GM18498 (cell line): Measurements from ENCODE around the gene SSH2.

Experiments used
- ATAC-seq: cut with Tn5 transposase; IDR thresholded peaks from one replicate; pipeline ENCODE4 v1.9.1; 2021; ENCODE audit warnings: mild to moderate bottlenecking, moderate library complexity; ENCODE audit not compliant: unreplicated experiment

SSH2 gene

DNA sequence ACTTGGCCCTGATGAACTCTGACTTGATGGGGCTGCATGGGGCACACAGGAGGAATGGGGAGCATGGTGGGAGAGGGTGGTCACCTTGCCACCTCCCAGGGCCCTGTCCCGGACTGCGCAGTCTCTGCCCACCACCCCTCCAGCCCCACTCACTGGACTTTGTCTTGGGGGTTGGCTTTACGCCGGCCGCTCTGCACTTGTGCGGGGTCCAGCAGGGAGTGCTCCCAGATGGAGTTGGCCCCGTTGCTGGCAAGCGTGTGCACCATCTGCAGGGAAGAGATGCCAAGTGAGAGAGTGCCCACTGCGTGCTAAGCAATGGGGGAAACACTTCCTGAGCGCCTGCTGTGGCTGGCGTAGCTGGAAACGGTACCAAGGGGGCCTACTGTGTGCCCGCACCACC is 347.3 kb downstream of the SSH2 start:
- no peak for ATAC-seq

DNA sequence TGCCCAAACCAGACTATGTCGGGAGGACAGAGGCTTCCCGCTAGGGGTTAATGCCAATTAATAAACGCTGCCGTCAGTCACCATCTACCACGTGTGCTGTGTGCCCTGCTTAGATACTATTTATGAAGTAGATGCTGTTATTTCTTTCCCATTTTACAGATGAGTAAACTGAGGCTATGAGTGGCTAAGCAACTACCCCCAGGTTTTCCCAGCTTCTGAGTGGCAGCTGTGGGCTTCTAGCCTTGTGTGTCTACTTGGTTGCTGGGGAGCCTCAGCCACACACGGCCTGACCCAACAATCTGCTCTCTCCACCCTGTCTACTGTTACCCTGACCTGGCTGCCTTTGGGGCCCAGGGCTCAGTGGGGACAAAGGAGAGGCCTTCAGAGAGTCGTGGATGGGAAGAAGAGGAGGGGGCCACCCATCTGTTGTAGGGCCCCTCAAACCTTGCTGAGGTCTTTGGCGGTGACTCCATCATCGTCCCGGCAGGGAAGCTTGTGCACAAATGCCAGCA is 347.7 kb downstream of the SSH2 start:
- no peak for ATAC-seq

DNA sequence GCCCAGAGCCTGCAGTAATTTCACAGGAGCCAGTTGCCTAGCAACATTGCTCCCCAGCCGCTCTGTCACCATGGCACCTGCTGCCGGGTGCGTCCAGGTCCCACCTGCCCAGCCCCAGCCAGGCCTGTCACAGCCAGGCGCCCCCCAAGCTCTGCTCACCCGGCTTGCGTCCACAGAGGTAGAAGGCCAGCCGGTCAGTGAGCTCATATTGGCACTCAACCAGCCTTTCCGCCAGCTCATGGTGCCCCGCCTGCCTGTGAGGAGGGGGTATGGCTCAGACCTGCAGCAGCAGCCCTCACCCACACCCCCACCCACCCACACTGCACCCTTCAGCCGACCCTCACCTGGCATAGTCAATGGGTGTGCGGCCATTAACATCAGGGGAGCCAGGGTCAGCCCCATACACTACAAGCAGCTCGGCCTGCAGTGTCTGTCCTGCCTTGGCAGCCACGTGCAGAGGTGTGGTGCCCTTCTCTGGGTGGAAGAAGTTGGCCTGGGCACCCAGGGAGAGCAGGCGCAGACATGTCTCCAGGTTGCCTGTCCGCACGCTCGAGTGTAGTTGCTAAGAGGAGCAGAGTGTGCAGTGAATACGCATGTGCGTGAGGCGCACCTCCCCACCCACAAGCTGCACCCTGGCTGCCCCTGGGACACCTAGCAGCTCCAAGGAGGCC is 348.3 kb downstream of the SSH2 start:
- ATAC-seq, result no peak

DNA sequence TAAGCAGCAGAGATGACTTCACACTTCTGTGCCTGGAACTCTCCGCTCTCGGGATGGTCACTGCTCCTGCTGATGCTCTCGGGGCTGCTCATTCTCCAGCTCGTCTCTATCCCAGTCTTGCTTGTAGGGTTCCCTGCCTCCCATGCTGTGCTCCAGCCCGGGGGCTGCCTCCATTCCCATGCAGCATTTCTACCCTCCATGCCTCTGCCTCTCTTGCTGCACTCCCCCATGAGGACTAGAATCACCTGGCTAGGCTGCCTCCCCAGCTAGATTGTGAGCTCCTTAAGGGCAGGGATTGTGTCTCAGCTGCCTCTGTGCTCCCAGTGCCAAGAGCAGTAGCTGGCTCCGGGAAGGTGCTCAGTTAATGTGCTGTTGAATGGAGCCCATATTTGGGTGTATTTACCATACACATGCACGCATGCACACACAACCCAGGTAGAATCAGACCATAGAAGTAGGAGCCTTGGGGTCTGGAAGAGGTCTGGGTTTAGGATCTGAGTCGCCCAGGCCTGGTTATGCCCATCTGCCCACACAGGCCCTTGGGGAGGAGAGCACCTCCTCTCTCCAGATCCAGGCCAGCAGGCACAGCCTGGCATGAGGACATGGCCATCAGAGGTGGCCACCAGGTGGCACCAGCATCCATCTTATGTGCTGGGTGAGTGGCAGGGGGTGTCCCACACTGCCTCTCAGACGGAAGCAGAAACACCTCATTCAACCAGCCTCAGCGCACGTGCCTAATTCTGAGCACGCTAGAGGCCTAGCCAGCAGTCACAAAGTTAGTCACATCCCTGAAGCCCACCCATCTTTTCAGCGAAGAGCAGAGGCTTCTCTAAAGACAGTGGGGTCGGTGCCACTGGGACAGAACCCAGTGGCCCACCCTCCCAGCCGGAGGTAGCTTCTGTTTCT is 349.9 kb downstream of the SSH2 start:
- ATAC-seq, result peak; percentile 79

DNA sequence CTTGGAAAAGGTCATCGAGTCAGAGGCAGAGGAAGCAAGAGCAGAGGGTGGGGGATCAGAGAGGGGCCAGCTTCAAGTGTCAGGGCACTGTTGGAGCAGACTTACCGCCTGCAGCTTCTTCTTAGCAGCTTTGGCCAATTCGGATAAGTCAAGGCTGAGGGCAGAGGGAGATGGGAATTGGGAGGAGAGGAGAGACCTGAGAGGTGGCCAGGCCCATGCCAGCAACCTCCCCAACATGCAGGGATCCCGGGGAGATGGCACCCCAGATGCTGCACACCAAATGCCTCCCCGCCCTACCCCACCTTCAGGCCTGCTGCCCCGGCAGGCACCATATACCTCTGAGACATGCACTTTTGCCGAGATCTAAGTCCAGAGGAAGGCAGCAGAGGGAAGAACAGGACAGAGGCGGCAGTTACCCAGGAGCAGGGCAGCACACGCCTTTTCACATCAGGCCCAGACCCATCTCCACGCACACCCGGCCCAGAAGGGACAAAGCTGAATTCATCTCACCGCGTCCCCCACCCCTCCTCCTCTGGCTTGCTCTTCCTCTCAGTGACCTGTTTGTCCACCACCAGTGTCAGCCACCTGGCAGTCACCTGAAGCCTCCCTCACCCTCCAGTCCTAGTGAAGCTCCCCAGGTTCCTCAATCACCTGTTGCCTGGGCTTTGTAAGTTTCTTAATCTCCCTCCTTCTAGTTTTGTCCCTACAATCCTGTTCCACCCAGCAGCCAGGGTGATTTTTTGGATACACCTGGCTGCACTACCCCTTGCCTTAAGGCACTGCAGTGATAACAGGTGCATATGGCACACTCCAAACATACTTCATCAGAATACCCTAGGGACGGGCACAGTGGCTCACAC is 351.2 kb downstream of the SSH2 start:
- ATAC-seq, result no peak

DNA sequence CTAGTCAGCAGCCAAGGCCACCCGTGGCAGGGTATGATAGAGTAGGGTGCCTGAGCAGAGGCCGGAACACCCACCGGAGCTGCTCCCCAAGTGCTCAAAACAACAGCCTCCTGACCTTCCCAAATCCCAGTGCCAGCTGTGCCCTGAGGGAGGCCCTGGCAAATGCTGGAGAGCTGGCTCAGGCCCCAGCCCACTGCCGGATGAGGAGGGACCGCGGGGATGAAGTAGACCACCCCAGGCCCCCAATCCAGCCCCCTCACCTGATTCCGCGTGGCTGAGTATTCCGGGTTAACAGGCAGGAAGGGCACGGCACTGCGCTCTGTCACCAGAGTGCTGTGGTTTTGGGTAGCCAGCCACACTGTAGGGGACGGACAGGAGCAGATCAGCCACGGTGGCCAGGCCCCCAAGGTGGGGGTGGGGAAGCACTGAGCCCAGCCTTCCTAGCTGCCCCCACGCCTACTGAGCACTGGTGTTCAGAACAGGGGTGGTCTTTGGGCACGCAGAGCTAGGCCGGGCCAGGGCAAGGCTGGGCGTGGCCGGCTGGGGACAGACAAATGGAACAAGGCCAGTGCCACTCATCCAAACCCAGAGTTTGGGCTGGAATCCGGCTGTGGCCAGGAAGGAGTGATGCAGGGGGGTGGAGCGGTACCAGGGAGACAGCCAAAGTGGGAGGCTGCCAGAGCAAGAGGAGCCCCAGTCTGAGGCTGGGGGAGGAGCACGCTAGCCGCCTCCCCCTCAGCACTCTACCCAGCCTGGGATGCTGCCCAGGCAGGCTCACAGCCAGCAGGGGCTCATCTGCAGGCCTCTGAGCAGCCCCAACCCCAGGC is 352.4 kb downstream of the SSH2 start:
- no peak for ATAC-seq

DNA sequence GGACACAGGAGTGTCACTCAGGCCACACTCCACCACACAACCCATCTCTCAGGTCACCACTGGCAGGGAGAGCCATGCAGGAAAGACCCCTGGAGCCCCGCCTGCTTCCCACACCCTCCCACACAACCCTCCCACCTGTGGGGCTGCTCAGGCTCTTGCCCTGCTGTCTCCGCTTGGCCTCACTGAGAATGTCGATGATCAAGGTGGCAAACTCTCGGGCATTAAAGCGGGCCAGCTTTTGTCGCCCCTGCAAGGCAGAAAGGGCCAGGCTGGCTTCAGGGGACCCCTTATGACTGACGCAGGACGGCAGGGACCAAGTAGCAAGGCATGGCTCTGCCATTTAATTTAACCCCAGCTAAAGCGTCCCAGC is 353.0 kb downstream of the SSH2 start:
- ATAC-seq, result no peak

DNA sequence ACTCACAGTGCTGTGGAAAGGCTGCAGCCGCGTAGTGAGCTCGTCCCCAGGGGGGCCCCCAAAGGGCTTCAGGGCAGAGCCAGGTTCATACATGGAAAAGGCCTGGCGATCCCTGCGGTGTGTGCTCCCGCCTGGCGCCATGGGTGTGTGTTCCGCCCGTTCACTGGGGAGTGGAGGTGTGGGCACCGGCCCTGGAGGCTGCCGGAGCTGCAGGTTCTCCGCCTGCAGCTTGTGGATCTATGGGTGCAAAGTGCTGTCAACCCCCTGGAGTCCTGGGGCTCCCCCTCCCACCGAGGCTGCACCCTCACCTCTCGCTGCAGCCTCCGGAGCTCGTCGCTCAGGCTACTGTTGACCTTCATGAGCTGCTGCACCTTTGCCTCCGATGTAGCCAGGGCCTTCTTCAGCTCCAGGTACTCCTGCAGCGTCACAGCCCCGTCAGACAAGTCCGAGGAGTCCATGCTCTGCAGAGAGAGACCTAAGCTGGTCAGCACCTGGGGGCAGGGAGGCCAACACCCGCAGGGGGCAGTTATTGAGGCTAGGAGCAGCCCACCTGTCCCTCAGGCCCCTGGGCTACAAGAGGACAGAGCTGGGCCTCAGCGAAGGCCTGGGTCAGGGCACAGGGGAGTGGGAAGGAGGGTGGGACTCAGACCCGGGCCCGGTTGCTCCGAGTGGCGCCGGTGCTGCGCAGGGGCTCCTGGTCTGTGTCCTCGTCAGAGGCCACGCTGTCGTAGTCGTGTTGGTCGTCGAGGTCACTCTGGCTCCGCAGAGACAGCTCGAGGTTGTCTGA is 353.6 kb downstream of the SSH2 start:
- no peak for ATAC-seq
